Mesenchymal stem cell (in vitro differentiated cells and primary cell): ENCODE results near the gene POLR2H.

Source experiments
- DNase-seq: peaks from one replicate; pipeline ENCODE4 v3.0.0-alpha.2; 2013
- H2AFZ ChIP-seq: one replicate; pipeline ENCODE4 v1.6.1; 2013; ENCODE audit warnings: low read depth, mild to moderate bottlenecking, control low read depth, inconsistent platforms, low read length, moderate library complexity
- H2AK5ac ChIP-seq: 2 replicates; pipeline ENCODE4 v1.6.1; 2013; ENCODE audit warnings: low read length, moderate library complexity, mild to moderate bottlenecking, inconsistent platforms; ENCODE audit not compliant: severe bottlenecking
- H2BK120ac ChIP-seq: one replicate; pipeline ENCODE4 v1.6.1; 2013; ENCODE audit warnings: low read depth, mild to moderate bottlenecking, inconsistent platforms, low read length, moderate library complexity
- H2BK12ac ChIP-seq, 2 experiments: one replicate each; pipeline ENCODE4 v1.6.1; 2013; ENCODE audit warnings: inconsistent platforms in 2 of 2, low read length in 2 of 2, mild to moderate bottlenecking in 2 of 2, moderate library complexity in 2 of 2, control low read depth in 1 of 2
- H2BK15ac ChIP-seq: one replicate; pipeline ENCODE4 v1.6.1; 2013; ENCODE audit warnings: mild to moderate bottlenecking, low read depth, inconsistent platforms; ENCODE audit not compliant: poor library complexity, severe bottlenecking
- H2BK5ac ChIP-seq: 2 replicates; pipeline ENCODE4 v1.6.1; 2013; ENCODE audit warnings: low read depth, mild to moderate bottlenecking, low read length, control low read depth, inconsistent platforms; ENCODE audit not compliant: poor library complexity, severe bottlenecking
- H3K14ac ChIP-seq, 2 experiments: one replicate each; pipeline ENCODE4 v1.6.1; 2013; ENCODE audit warnings: inconsistent platforms in 2 of 2, low read length in 2 of 2, control low read depth in 1 of 2, mild to moderate bottlenecking in 1 of 2, moderate library complexity in 1 of 2
- H3K18ac ChIP-seq, 2 experiments: one replicate each; pipeline ENCODE4 v1.6.1; 2013; ENCODE audit warnings: inconsistent platforms in 2 of 2, low read length in 2 of 2, control low read depth in 1 of 2, low read depth in 1 of 2, mild to moderate bottlenecking in 1 of 2
- H3K23ac ChIP-seq, 2 experiments: one replicate each; pipeline ENCODE4 v1.6.1; 2013; ENCODE audit warnings: inconsistent platforms in 2 of 2, low read length in 2 of 2, mild to moderate bottlenecking in 2 of 2, moderate library complexity in 2 of 2, control low read depth in 1 of 2
- H3K27ac ChIP-seq: 2 replicates; pipeline ENCODE4 v1.5.1; 2013; ENCODE audit warnings: mild to moderate bottlenecking, moderate library complexity, low read length, control low read depth, inconsistent platforms; ENCODE audit not compliant: poor library complexity, severe bottlenecking
- H3K27me3 ChIP-seq, 2 experiments: 2 replicates each; pipeline versions ENCODE4 v1.6.1 to v1.7.0; 2013; ENCODE audit warnings: low read length in 2 of 2, mild to moderate bottlenecking in 2 of 2, moderate library complexity in 2 of 2, control low read depth in 1 of 2, inconsistent platforms in 1 of 2; ENCODE audit not compliant: control insufficient read depth in 1 of 2, insufficient read depth in 1 of 2
- H3K36me3 ChIP-seq, 2 experiments: 2 replicates each; pipeline versions ENCODE4 v1.6.1 to v1.7.0; 2013; ENCODE audit warnings: low read length in 2 of 2, control low read depth in 1 of 2, inconsistent platforms in 1 of 2, low read depth in 1 of 2, mild to moderate bottlenecking in 1 of 2; ENCODE audit not compliant: insufficient read depth in 2 of 2, control insufficient read depth in 1 of 2
- H3K4ac ChIP-seq, 2 experiments: one replicate each; pipeline ENCODE4 v1.6.1; 2013; ENCODE audit warnings: inconsistent platforms in 2 of 2, low read length in 2 of 2, mild to moderate bottlenecking in 2 of 2, moderate library complexity in 2 of 2, control low read depth in 1 of 2, low read depth in 1 of 2
- H3K4me1 ChIP-seq: 2 replicates; pipeline ENCODE4 v1.6.1; 2013; ENCODE audit warnings: low read depth, low read length, control low read depth; ENCODE audit not compliant: control insufficient read depth, insufficient read depth
- H3K4me2 ChIP-seq: 2 replicates; pipeline ENCODE4 v1.6.1; 2013; ENCODE audit warnings: low read length, mild to moderate bottlenecking, inconsistent platforms; ENCODE audit not compliant: poor library complexity, severe bottlenecking
- H3K4me3 ChIP-seq, 2 experiments: 2 replicates each; pipeline versions ENCODE4 v1.5.1 to v1.7.0; 2013; ENCODE audit warnings: low read length in 2 of 2, mild to moderate bottlenecking in 2 of 2, control low read depth in 1 of 2, low read depth in 1 of 2; ENCODE audit not compliant: insufficient read depth in 1 of 2
- H3K79me1 ChIP-seq: replicated peaks from 2 replicates; pipeline ENCODE4 v1.6.1; 2013; ENCODE audit warnings: mild to moderate bottlenecking, control low read depth, low read length, inconsistent platforms; ENCODE audit not compliant: poor library complexity, severe bottlenecking
- H3K9ac ChIP-seq: 2 replicates; pipeline ENCODE4 v1.7.0; 2013; ENCODE audit warnings: mild to moderate bottlenecking, low read length, moderate library complexity
- H3K9me3 ChIP-seq: 2 replicates; pipeline ENCODE4 v1.7.0; 2013; ENCODE audit warnings: mild to moderate bottlenecking, low read length; ENCODE audit not compliant: control insufficient read depth
- H4K8ac ChIP-seq: one replicate; pipeline ENCODE4 v1.6.1; 2013; ENCODE audit warnings: inconsistent platforms, mild to moderate bottlenecking, low read length, moderate library complexity
- H4K91ac ChIP-seq: one replicate; pipeline ENCODE4 v1.6.1; 2013; ENCODE audit warnings: mild to moderate bottlenecking, low read length, inconsistent platforms
- WGBS: methylation state at CpG from one replicate; pipeline ENCODE4 v1.1.7; 2013; ENCODE audit warnings: mixed read lengths; 5-methylcytosine and 5-hydroxymethylcytosine counted together

Gene POLR2H

GRCh38 chr3:184341925-184342324, 19.6 kb upstream of the POLR2H start:
- no peak overlapping the region for H3K18ac ChIP-seq
- H2BK15ac ChIP-seq: no peak overlapping the region
- 90% methylated on average over 7 of the region's 7 CpGs for WGBS
- no peak overlapping the region for H3K27ac ChIP-seq
- H3K4me2 ChIP-seq: no peak overlapping the region
- no peak overlapping the region for H2AK5ac ChIP-seq
- H3K9ac ChIP-seq: no peak overlapping the region
- H3K4me3 ChIP-seq: no peak overlapping the region
- H3K27me3 ChIP-seq: no peaks in the 10 kb centered on the region
- H3K23ac ChIP-seq: no peak overlapping the region
- no peak overlapping the region for H2BK120ac ChIP-seq
- H3K79me1 ChIP-seq: peaks cover 28% of the 10 kb centered on the region
- DNase-seq: no peak
- no peak overlapping the region for H4K91ac ChIP-seq
- H2BK12ac ChIP-seq: no peak overlapping the region
- peaks cover 38 to 40% of the 10 kb centered on the region in 2 experiments for H3K36me3 ChIP-seq
- H2AFZ ChIP-seq: no peak overlapping the region
- no peaks in the 10 kb centered on the region for H3K9me3 ChIP-seq
- no peak overlapping the region for H3K14ac ChIP-seq
- no peak overlapping the region for H2BK5ac ChIP-seq
- H3K4ac ChIP-seq: no peak overlapping the region
- no peak overlapping the region for H4K8ac ChIP-seq
- H3K4me1 ChIP-seq: peaks cover 55% of the 10 kb centered on the region

- peaks cover 40 to 42% of the 10 kb centered on the region in 2 experiments for H3K36me3 ChIP-seq
- peaks cover 55% of the 10 kb centered on the region for H3K4me1 ChIP-seq
- no peak overlapping the region for H2AK5ac ChIP-seq
- H3K27ac ChIP-seq: peak overlapping the region; percentile 46
- H2BK15ac ChIP-seq: no peak overlapping the region
- H4K8ac ChIP-seq: no peak overlapping the region
- H3K4ac ChIP-seq: no peak overlapping the region
- no peaks in the 10 kb centered on the region for H3K9me3 ChIP-seq
- H2BK120ac ChIP-seq: no peak overlapping the region
- no peak overlapping the region for H3K23ac ChIP-seq
- no peak overlapping the region for H4K91ac ChIP-seq
- WGBS: 91% methylated on average over 5 of the region's 5 CpGs
- H3K14ac ChIP-seq: peak overlapping the region in 1 of 2 experiments; percentile 63
- no peak overlapping the region for H2BK5ac ChIP-seq
- H3K79me1 ChIP-seq: peaks cover 22% of the 10 kb centered on the region
- no peak overlapping the region for H3K4me2 ChIP-seq
- no peaks in the 10 kb centered on the region for H3K27me3 ChIP-seq
- H3K9ac ChIP-seq: no peak overlapping the region
- no peak overlapping the region for H3K18ac ChIP-seq
- no peak overlapping the region for H2BK12ac ChIP-seq
- no peak overlapping the region for H3K4me3 ChIP-seq
- DNase-seq: no peak
- no peak overlapping the region for H2AFZ ChIP-seq
Measured at GRCh38 chr3:184343200-184343876, 18.2 kb upstream of the POLR2H start.

GRCh38 chr3:184344579-184345316, 16.8 kb upstream of the POLR2H start:
- no peak overlapping the region for H4K8ac ChIP-seq
- H3K18ac ChIP-seq: peak overlapping the region in 1 of 2 experiments; percentile 46
- H3K14ac ChIP-seq: no peak overlapping the region
- no peak overlapping the region for H2BK5ac ChIP-seq
- no peak overlapping the region for H2BK15ac ChIP-seq
- no peak overlapping the region for H3K23ac ChIP-seq
- H3K4me2 ChIP-seq: no peak overlapping the region
- H3K4me3 ChIP-seq: no peak overlapping the region
- no peak overlapping the region for H4K91ac ChIP-seq
- H3K36me3 ChIP-seq: peaks cover 37 to 42% of the 10 kb centered on the region in 2 experiments
- DNase-seq: no peak
- H3K4ac ChIP-seq: no peak overlapping the region
- WGBS: 92% methylated on average over 20 of the region's 24 CpGs
- H2BK12ac ChIP-seq: no peak overlapping the region
- H3K79me1 ChIP-seq: peaks cover 12% of the 10 kb centered on the region
- H2BK120ac ChIP-seq: no peak overlapping the region
- H3K4me1 ChIP-seq: peaks cover 54% of the 10 kb centered on the region
- H2AFZ ChIP-seq: no peak overlapping the region
- peak overlapping the region; percentile 89 for H2AK5ac ChIP-seq
- no peak overlapping the region for H3K9ac ChIP-seq
- no peaks in the 10 kb centered on the region for H3K27me3 ChIP-seq
- no peak overlapping the region for H3K27ac ChIP-seq
- no peaks in the 10 kb centered on the region for H3K9me3 ChIP-seq

- Histone ChIP-seq H2BK12ac (no peak overlapping the region), H3K27me3 (no peaks in the 10 kb centered on the region), H3K9ac (peak overlapping the region; percentile 16), H3K4me1 (peaks cover 58% of the 10 kb centered on the region), H2BK5ac (no peak overlapping the region), H3K4me2 (peak overlapping the region; percentile 13), H3K79me1 (peaks cover 12% of the 10 kb centered on the region), H3K23ac (no peak overlapping the region), H2BK120ac (no peak overlapping the region), H3K9me3 (no peaks in the 10 kb centered on the region), H2AFZ (no peak overlapping the region), H4K91ac (no peak overlapping the region), H2AK5ac (peak overlapping the region; percentile 58), H3K4me3 (no peak overlapping the region), H3K36me3 (peaks cover 37 to 42% of the 10 kb centered on the region in 2 experiments), H3K14ac (no peak overlapping the region), H4K8ac (no peak overlapping the region), H2BK15ac (no peak overlapping the region), H3K4ac (no peak overlapping the region), H3K27ac (peak overlapping the region; percentile 62), H3K18ac (peak overlapping the region in 1 of 2 experiments; percentile 54)
- DNase-seq: peak; percentile 76
- WGBS: 48% methylated on average over 12 of the region's 14 CpGs
Measured at GRCh38 chr3:184345317-184346144, 16.0 kb upstream of the POLR2H start.
